PC-9 (cell line): ENCODE results near the gene KLRK1.
"Not testable (repeated sequence)": the region's sequence is repeated elsewhere in the genome, so short reads cannot be mapped to it uniquely, and the experiment has no call there.

Experiments
- CTCF ChIP-seq: fragments of 200-600 bp; sonication (generic); conservative IDR thresholded peaks from 2 replicates; pipeline ENCODE4 v1.6.1; 2017; ENCODE audit warnings: mixed run types, antibody characterized with exemption, mild to moderate bottlenecking, moderate library complexity
- EZH2 ChIP-seq: fragments of 200-600 bp; sonication (generic); IDR thresholded peaks from 2 replicates; pipeline ENCODE4 v1.8.0; 2017; ENCODE audit warnings: antibody characterized with exemption, low read depth

GRCh38 chr12:10387498-10387897, 2.3 kb downstream of the KLRK1 start:
- not testable (repeated sequence) for TF ChIP-seq CTCF, EZH2
